PC-9 (cell line): ENCODE measurements around the gene USP7. TPM values are rescaled to one million over a fixed set of nuclear protein-coding genes. Genes with fewer than 3 reads are reported as not detected.

Source experiments
- BruUV-seq: library from RNA; stranded (reverse); fragments of 400-500 nt; replicated peaks from 2 replicates; lab custom pipeline; 2021; lab: Mats Ljungman, UMichigan
- CTCF ChIA-PET: fragments of 300-600 bp; sonication (Branson Sonifier 250); formaldehyde crosslinking; loops from one replicate; lab custom pipeline; 2022; ENCODE audit warnings: antibody characterized with exemption; lab: Charles Lee
- POLR2A ChIA-PET: fragments of 300-600 bp; sonication (Branson Sonifier 250); formaldehyde crosslinking; loops from one replicate; lab custom pipeline; 2022; ENCODE audit warnings: antibody characterized with exemption; ENCODE audit not compliant: unreplicated experiment; lab: Charles Lee
- DNase-seq, 2 experiments: peaks; one replicate each; pipeline versions ENCODE4 v3.0.0 to v3.0.0-alpha.2; 2015 to 2022; ENCODE audit warnings: mixed read lengths in 1 of 2
- H2AFZ ChIP-seq: fragments of 200-600 bp; sonication (generic); 2 replicates; pipeline ENCODE4 v1.8.1; 2017; ENCODE audit warnings: antibody characterized with exemption
- H3F3A ChIP-seq: fragments of 200-600 bp; sonication (generic); 2 replicates; pipeline ENCODE4 v1.8.1; 2017; ENCODE audit warnings: antibody characterized with exemption, mild to moderate bottlenecking, low read depth; ENCODE audit not compliant: insufficient read depth
- H3K27ac ChIP-seq: fragments of 200-600 bp; sonication (generic); 2 replicates; pipeline ENCODE4 v1.6.1; 2016; ENCODE audit warnings: mixed run types
- H3K27me3 ChIP-seq: fragments of 200-600 bp; sonication (generic); 2 replicates; pipeline ENCODE4 v1.6.1; 2016; ENCODE audit warnings: low read depth, mixed run types; ENCODE audit not compliant: insufficient read depth
- H3K36me3 ChIP-seq: fragments of 200-600 bp; sonication (generic); 2 replicates; pipeline ENCODE4 v1.6.1; 2016; ENCODE audit warnings: low read depth, mixed run types
- H3K4me1 ChIP-seq: fragments of 200-600 bp; sonication (generic); replicated peaks from 2 replicates; pipeline ENCODE4 v1.6.1; 2016; ENCODE audit warnings: mixed run types; ENCODE audit not compliant: insufficient read depth
- H3K4me2 ChIP-seq: fragments of 200-600 bp; sonication (generic); 2 replicates; pipeline ENCODE4 v1.6.1; 2017; ENCODE audit warnings: mixed run types
- H3K4me3 ChIP-seq: fragments of 200-600 bp; sonication (generic); 2 replicates; pipeline ENCODE4 v1.6.1; 2016; ENCODE audit warnings: mixed run types
- H3K79me2 ChIP-seq: fragments of 200-600 bp; sonication (generic); 2 replicates; pipeline ENCODE4 v1.6.1; 2017; ENCODE audit warnings: low read depth, mixed run types
- H3K9me2 ChIP-seq: fragments of 200-600 bp; sonication (generic); 2 replicates; pipeline ENCODE4 v1.8.1; 2017; ENCODE audit warnings: mild to moderate bottlenecking; ENCODE audit not compliant: insufficient read depth
- H3K9me3 ChIP-seq: fragments of 200-600 bp; sonication (generic); 2 replicates; pipeline ENCODE4 v1.8.1; 2016; ENCODE audit warnings: low read depth; ENCODE audit not compliant: insufficient read depth
- H4K20me1 ChIP-seq: fragments of 200-600 bp; sonication (generic); 2 replicates; pipeline ENCODE4 v1.8.1; 2017; ENCODE audit not compliant: insufficient read depth
- EZH2 ChIP-seq: fragments of 200-600 bp; sonication (generic); IDR thresholded peaks from 2 replicates; pipeline ENCODE4 v1.8.0; 2017; ENCODE audit warnings: antibody characterized with exemption, low read depth
- intact Hi-C: fragments of 100-400 bp; cut with micrococcal nuclease; formaldehyde crosslinking; loops from one replicate; pipeline ENCODE4 v1.10.0; 2022; ENCODE audit not compliant: unreplicated experiment
- total RNA-seq: library from RNA; stranded (reverse); gene quantifications from 2 replicates; pipeline ENCODE4 v1.2.3, GENCODE V29; 2021
- TF ChIP-seq, protein P1 (sequence below): fragments of 200-600 bp; sonication (generic); conservative IDR thresholded peaks from 2 replicates; pipeline ENCODE4 v1.6.1; 2017; ENCODE audit warnings: mixed run types, antibody characterized with exemption, mild to moderate bottlenecking, moderate library complexity

The USP7 gene
- total RNA-seq, 1 experiment from 2014 or later: 167 TPM

DNA sequence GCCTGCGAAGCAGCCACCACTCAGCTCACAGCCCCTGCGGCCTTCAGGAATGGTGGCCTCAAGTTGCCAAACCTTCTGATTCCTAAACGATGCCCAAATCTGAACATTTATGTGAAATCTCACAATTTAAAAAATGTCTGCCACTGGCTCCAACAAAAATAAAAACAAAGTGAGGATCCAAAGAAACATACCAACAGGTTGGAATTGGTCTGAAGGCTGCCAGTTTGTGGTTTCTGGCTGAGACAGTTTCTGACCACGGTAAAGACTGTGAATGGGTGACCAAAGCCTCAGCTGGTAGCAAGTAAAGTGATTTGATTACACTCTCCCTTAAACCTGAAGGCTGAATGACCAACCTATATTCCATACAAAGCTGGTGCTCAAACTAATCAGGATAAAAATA, 56.6 kb downstream of the USP7 start:
- Histone ChIP-seq H3K9me3 (no peaks in the 10 kb centered on the region), H3K4me3 (no peak overlapping the region), H3K27me3 (no peaks in the 10 kb centered on the region), H3K9me2 (no peaks in the 10 kb centered on the region), H3K4me2 (no peak overlapping the region), H3K79me2 (peaks cover 46% of the 10 kb centered on the region), H4K20me1 (peaks cover 3% of the 10 kb centered on the region; the same call in 1 of the 2 replicates), H3K4me1 (peaks cover 33% of the 10 kb centered on the region), H2AFZ (no peak overlapping the region), H3K27ac (no peak overlapping the region), H3F3A (peaks cover 45% of the 10 kb centered on the region), H3K36me3 (peaks cover 56% of the 10 kb centered on the region)
- DNase-seq: no peak
- ChIA-PET POLR2A (no interaction called here), CTCF (interaction anchor here (0.5 kb wide), 2 partner anchors 54 to 256 kb away, joined by 4 to 10 read pairs; no protein-coding TSS in a partner anchor)
- BruUV-seq: no TSS peak
- intact Hi-C loops: loop anchor here (5.0 kb wide), 1 partner anchor 55 kb away; the partner anchor contains the start of gene USP7
- no peak for TF ChIP-seq EZH2
- TF ChIP-seq, protein P1, sequence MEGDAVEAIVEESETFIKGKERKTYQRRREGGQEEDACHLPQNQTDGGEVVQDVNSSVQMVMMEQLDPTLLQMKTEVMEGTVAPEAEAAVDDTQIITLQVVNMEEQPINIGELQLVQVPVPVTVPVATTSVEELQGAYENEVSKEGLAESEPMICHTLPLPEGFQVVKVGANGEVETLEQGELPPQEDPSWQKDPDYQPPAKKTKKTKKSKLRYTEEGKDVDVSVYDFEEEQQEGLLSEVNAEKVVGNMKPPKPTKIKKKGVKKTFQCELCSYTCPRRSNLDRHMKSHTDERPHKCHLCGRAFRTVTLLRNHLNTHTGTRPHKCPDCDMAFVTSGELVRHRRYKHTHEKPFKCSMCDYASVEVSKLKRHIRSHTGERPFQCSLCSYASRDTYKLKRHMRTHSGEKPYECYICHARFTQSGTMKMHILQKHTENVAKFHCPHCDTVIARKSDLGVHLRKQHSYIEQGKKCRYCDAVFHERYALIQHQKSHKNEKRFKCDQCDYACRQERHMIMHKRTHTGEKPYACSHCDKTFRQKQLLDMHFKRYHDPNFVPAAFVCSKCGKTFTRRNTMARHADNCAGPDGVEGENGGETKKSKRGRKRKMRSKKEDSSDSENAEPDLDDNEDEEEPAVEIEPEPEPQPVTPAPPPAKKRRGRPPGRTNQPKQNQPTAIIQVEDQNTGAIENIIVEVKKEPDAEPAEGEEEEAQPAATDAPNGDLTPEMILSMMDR: no peak

DNA sequence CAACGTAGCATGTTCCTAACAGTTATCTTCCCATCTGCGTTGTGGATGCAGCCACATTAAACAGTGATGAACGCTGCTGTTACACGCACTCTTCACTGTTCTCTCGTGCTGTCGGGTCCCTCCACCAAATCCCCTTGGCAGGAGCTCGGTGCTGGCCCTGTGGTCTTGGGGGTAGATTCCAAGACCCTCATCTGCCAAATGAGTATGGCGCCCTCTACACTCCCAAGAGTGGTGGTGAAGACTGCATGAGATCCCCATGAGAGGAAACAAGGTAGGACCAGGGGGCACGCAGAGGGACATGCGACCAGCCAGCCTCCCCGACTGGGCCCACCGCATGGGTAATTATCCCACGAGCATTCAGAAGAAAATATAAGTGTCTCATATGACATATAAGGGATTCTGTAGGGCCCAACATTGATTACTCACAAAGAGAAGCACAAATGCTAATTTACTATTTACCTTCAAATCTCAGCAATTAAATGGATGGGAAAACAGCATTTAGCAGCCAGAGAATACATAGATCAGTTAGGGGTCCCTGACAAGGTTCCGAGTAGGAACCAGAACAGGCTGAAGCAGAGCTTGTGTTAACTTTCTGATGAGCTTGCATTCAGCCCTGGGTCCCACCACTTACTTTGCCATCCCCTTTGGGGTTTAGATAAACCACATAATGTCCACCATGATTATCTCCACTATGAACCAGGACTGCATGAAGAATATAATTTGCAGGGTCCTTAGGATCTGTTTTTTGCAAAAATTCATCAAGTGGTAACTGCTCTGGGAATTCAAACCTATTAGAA, 57.7 kb downstream of the USP7 start:
- TF ChIP-seq, protein P1: no peak
- no peak for TF ChIP-seq EZH2
- Histone ChIP-seq H3K4me2 (no peak overlapping the region), H3F3A (peaks cover 41% of the 10 kb centered on the region), H3K27me3 (no peaks in the 10 kb centered on the region), H3K36me3 (peaks cover 64% of the 10 kb centered on the region), H3K4me1 (peaks cover 22% of the 10 kb centered on the region), H2AFZ (no peak overlapping the region), H3K9me2 (no peaks in the 10 kb centered on the region), H4K20me1 (peaks cover 3% of the 10 kb centered on the region; the same call in 1 of the 2 replicates), H3K4me3 (no peak overlapping the region), H3K27ac (no peak overlapping the region), H3K9me3 (no peaks in the 10 kb centered on the region), H3K79me2 (peaks cover 40% of the 10 kb centered on the region)
- CTCF ChIA-PET: no interaction called here
- POLR2A ChIA-PET: interaction anchor here (0.5 kb wide), 1 partner anchor 195 kb away, joined by 5 read pairs; no protein-coding TSS in a partner anchor
- BruUV-seq: no TSS peak
- DNase-seq: no peak
- intact Hi-C loops: loop anchor here (1.0 to 5.0 kb wide), 3 partner anchors 56 to 228 kb away; partner anchors contain the start of gene USP7

DNA sequence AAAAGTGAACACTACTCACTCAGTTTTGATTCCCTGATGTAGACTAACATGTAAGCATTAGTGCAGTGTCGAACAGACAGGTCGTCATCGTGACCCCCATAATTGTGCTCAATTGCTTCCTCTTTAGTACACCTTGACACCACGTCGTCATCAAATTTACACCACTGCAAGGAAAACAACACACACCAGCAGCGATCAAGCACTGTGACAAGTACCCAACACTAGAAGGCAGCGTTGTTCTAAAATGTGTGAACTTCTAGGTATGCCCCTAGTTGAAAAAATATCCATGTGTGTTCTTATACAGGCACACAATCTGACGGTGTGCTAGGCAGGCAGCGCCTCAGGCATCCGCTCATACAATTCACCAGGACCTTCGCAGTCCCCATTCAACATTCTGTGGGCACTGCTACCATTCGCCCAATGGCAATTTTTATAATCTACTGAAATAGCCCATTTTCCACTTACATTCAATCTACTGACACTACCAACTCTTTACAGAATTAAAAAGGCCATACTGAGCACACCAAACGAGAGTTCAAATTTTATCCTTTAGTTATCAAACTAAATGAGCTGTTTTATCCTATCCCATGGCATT, 58.4 kb downstream of the USP7 start:
- Histone ChIP-seq H3K4me1 (peaks cover 15% of the 10 kb centered on the region), H3K36me3 (peaks cover 64% of the 10 kb centered on the region), H3K9me3 (no peaks in the 10 kb centered on the region), H3K4me2 (no peak overlapping the region), H3K9me2 (no peaks in the 10 kb centered on the region), H2AFZ (no peak overlapping the region), H3K27me3 (no peaks in the 10 kb centered on the region), H3K79me2 (peaks cover 33% of the 10 kb centered on the region), H3F3A (peaks cover 48% of the 10 kb centered on the region; the same call in 1 of the 2 replicates), H3K27ac (no peak overlapping the region), H3K4me3 (no peak overlapping the region), H4K20me1 (0 out of 2 replicates have a peak, but pooled peaks cover 3% of the 10 kb centered on the region)
- peak; percentile 17 to 48 for DNase-seq
- no TSS peak for BruUV-seq
- POLR2A ChIA-PET: no interaction called here
- intact Hi-C loops: loop anchor here (1.0 to 5.0 kb wide), 3 partner anchors 57 to 229 kb away; partner anchors contain the start of gene USP7
- CTCF ChIA-PET: no interaction called here
- TF ChIP-seq, protein P1: peak; percentile 59
- no peak for TF ChIP-seq EZH2
